DOHH2 (cell line): Measurements from ENCODE around the gene NSMF.

Source experiments
- H3F3A ChIP-seq: fragments of 200-600 bp; sonication (generic), shearing (Covaris generic); 2 replicates; pipeline ENCODE4 v1.6.0; 2016; ENCODE audit warnings: antibody characterized with exemption, mild to moderate bottlenecking; ENCODE audit not compliant: control insufficient read depth, insufficient read depth
- H3K27ac ChIP-seq: fragments of 200-600 bp; sonication (generic); 2 replicates; pipeline ENCODE4 v1.5.1; 2014; ENCODE audit warnings: low read depth, mild to moderate bottlenecking, low read length, moderate library complexity
- H3K27me3 ChIP-seq: fragments of 200-600 bp; sonication (generic); 2 replicates; pipeline ENCODE4 v1.6.1; 2014; ENCODE audit warnings: mild to moderate bottlenecking, low read length, mixed read lengths; ENCODE audit not compliant: control insufficient read depth
- H3K36me3 ChIP-seq: fragments of 200-600 bp; sonication (generic); 2 replicates; pipeline ENCODE4 v1.6.1; 2014; ENCODE audit warnings: mild to moderate bottlenecking, low read length, moderate library complexity, mixed read lengths; ENCODE audit not compliant: control insufficient read depth
- H3K4me1 ChIP-seq: fragments of 200-600 bp; sonication (generic); 2 replicates; pipeline ENCODE4 v1.6.1; 2014; ENCODE audit warnings: mild to moderate bottlenecking, low read length, mixed read lengths; ENCODE audit not compliant: control insufficient read depth
- H3K4me2 ChIP-seq: fragments of 200-600 bp; sonication (generic); 2 replicates; pipeline ENCODE4 v1.6.0; 2014; ENCODE audit warnings: mild to moderate bottlenecking, low read length, moderate library complexity
- H3K4me3 ChIP-seq: fragments of 200-600 bp; sonication (generic); 2 replicates; pipeline ENCODE4 v1.5.1; 2014; ENCODE audit warnings: mild to moderate bottlenecking, low read length, mixed read lengths
- H3K79me2 ChIP-seq: fragments of 200-600 bp; sonication (generic); 2 replicates; pipeline ENCODE4 v1.6.1; 2014; ENCODE audit warnings: mild to moderate bottlenecking, low read length, mixed read lengths; ENCODE audit not compliant: control insufficient read depth
- H3K9me2 ChIP-seq: fragments of 200-600 bp; sonication (generic); replicated peaks from 2 replicates; pipeline ENCODE4 v1.6.1; 2014; ENCODE audit warnings: mild to moderate bottlenecking, low read length, mixed read lengths; ENCODE audit not compliant: control insufficient read depth
- H3K9me3 ChIP-seq: fragments of 200-600 bp; sonication (generic); 2 replicates; pipeline ENCODE4 v1.6.1; 2014; ENCODE audit warnings: antibody characterized with exemption, low read length, mixed read lengths; ENCODE audit not compliant: control insufficient read depth, insufficient read depth
- H4K20me1 ChIP-seq: fragments of 200-600 bp; sonication (generic); 2 replicates; pipeline ENCODE4 v1.6.0; 2014; ENCODE audit warnings: low read depth, mild to moderate bottlenecking, antibody characterized with exemption, low read length, moderate library complexity; ENCODE audit not compliant: control insufficient read depth, insufficient read depth
- EZH2phosphoT487 ChIP-seq: fragments of 200-600 bp; sonication (generic); IDR thresholded peaks from 2 replicates; pipeline ENCODE4 v1.6.1; 2017; ENCODE audit warnings: borderline replicate concordance, mild to moderate bottlenecking, antibody characterized with exemption, low read length, moderate library complexity, mixed read lengths
- TF ChIP-seq, protein P1 (sequence below): fragments of 200-600 bp; sonication (generic); IDR thresholded peaks from one replicate; pipeline ENCODE4 v1.5.1; 2014; ENCODE audit warnings: antibody characterized with exemption, mild to moderate bottlenecking, low read depth, low read length; ENCODE audit not compliant: poor library complexity, severe bottlenecking

The NSMF gene

DNA sequence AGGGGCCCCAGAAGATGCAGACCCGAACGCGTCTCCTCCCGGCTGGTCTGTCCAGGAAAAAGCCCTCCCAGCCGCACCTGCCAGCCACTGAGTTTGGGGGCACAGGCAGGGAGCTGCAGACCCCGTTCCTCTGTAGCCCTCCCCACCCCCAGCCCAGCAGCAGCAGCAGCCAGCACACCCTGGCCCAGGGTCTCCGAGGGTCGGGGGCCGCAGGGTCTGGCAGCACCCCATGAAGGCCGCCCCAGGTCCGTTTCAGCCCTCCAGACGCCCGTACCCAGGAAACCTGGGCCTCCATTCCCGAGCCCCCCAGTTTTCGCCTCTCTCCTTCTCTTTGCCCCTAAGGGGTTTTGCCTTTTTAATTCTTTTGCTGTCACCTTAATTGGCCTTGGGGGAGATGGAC lies 55.9 kb downstream of the NSMF start:
- no peaks in the 10 kb centered on the region for H3K9me3 ChIP-seq
- H3K27me3 ChIP-seq = peaks cover 11% of the 10 kb centered on the region
- H3F3A ChIP-seq = no peaks in the 10 kb centered on the region
- H3K4me1 ChIP-seq = peaks cover 19% of the 10 kb centered on the region
- H4K20me1 ChIP-seq = peaks cover 4% of the 10 kb centered on the region; the same call in 1 of the 2 replicates
- no peaks in the 10 kb centered on the region for H3K9me2 ChIP-seq
- no peak for TF ChIP-seq EZH2phosphoT487
- TF ChIP-seq, protein P1, sequence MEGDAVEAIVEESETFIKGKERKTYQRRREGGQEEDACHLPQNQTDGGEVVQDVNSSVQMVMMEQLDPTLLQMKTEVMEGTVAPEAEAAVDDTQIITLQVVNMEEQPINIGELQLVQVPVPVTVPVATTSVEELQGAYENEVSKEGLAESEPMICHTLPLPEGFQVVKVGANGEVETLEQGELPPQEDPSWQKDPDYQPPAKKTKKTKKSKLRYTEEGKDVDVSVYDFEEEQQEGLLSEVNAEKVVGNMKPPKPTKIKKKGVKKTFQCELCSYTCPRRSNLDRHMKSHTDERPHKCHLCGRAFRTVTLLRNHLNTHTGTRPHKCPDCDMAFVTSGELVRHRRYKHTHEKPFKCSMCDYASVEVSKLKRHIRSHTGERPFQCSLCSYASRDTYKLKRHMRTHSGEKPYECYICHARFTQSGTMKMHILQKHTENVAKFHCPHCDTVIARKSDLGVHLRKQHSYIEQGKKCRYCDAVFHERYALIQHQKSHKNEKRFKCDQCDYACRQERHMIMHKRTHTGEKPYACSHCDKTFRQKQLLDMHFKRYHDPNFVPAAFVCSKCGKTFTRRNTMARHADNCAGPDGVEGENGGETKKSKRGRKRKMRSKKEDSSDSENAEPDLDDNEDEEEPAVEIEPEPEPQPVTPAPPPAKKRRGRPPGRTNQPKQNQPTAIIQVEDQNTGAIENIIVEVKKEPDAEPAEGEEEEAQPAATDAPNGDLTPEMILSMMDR = no peak
- no peaks in the 10 kb centered on the region for H3K36me3 ChIP-seq
- no peak overlapping the region for H3K27ac ChIP-seq
- no peaks in the 10 kb centered on the region for H3K79me2 ChIP-seq
- no peak overlapping the region for H3K4me3 ChIP-seq
- no peak overlapping the region for H3K4me2 ChIP-seq

DNA sequence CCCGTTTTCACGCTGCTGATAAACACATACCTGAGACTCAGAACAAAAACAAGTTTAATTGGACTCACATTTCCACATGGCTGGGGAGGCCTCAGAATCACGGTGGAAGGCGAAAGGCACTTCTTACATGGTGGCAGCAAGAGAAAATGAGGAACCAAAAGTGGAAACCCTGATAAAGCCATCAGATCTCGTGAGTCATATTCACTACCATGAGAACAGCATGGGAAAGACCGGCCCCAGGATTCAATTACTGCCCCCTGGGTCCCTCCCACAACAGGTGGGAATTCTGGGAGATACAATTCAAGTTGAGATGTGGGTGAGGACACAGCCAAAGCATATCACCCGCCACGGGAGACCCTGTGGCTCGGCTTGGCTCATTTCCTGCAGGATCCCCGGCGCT lies 56.4 kb downstream of the NSMF start:
- Histone ChIP-seq H3K9me3 (no peaks in the 10 kb centered on the region), H3K79me2 (no peaks in the 10 kb centered on the region), H3F3A (no peaks in the 10 kb centered on the region), H3K4me1 (peaks cover 15% of the 10 kb centered on the region), H3K27me3 (peaks cover 9% of the 10 kb centered on the region), H3K4me2 (no peak overlapping the region), H3K9me2 (no peaks in the 10 kb centered on the region), H3K27ac (no peak overlapping the region), H3K4me3 (no peak overlapping the region), H3K36me3 (no peaks in the 10 kb centered on the region), H4K20me1 (peaks cover 4% of the 10 kb centered on the region; the same call in 1 of the 2 replicates)
- TF ChIP-seq, protein P1 = no peak
- no peak for TF ChIP-seq EZH2phosphoT487

DNA sequence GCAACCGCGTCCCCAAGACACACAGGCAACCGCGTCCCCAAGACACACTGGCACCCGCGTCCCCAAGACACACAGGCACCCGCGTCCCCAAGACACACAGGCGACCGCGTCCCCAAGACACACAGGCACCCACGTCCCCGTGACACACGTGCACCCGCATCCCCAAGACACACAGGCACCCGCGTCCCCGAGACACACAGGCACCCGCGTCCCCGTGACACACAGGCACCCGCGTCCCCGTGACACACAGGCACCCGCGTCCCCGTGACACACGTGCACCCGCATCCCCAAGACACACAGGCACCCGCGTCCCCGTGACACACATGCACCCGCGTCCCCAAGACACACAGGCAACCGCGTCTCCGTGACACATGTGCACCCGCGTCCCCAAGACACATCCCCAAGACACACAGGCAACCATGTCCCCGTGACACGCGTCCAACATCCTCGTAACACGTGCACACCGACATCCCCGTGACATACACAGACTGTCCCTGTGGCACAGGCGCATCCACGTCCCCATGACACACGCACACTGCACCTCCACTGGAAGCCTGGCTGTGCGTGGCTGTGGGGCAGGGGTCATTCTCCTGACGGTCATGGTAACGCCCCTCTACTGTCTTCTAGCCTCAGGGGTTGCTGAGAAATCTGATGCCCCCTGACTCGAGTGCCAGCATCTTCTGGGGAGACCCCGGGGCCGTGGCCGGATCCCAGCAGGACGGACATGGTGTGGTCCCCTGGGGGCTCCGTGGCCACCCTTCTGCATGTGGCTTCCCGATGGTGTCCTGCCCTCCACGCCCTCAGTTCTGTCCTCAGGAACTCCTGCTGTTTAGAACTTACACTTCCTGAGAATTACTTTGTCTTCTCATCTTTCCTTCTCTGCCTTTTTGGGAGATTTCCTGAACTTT lies 60.3 kb downstream of the NSMF start:
- Histone ChIP-seq H3K79me2 (no peaks in the 10 kb centered on the region), H3K9me3 (no peaks in the 10 kb centered on the region), H3K4me3 (no peak overlapping the region), H3K9me2 (no peaks in the 10 kb centered on the region), H3K4me2 (no peak overlapping the region), H3K27ac (no peak overlapping the region), H4K20me1 (no peaks in the 10 kb centered on the region), H3K36me3 (no peaks in the 10 kb centered on the region), H3K27me3 (no peaks in the 10 kb centered on the region), H3K4me1 (peaks cover 9% of the 10 kb centered on the region), H3F3A (no peaks in the 10 kb centered on the region)
- TF ChIP-seq, protein P1 = no peak
- no peak for TF ChIP-seq EZH2phosphoT487
